HepG2 (cell line): Measurements from ENCODE around the gene MYLK.

Experiments used
- CTCF ChIP-seq: sonication (generic); formaldehyde crosslinking; IDR thresholded peaks from 2 replicates; pipeline ENCODE4 v1.5.0; 2020; ENCODE audit warnings: mild to moderate bottlenecking, missing genetic modification reagents, moderate library complexity
- IRF1 ChIP-seq: sonication (generic); formaldehyde crosslinking; IDR thresholded peaks from 2 replicates; pipeline ENCODE4 v1.4.0; 2020; ENCODE audit warnings: low read depth, mild to moderate bottlenecking, missing genetic modification reagents
- MATR3 ChIP-seq: sonication (generic); formaldehyde crosslinking; IDR thresholded peaks from 2 replicates; pipeline ENCODE4 v1.4.0; 2020; ENCODE audit warnings: missing genetic modification reagents
- NCOA5 ChIP-seq: sonication (generic); formaldehyde crosslinking; IDR thresholded peaks from 2 replicates; pipeline ENCODE4 v1.4.0; 2020; ENCODE audit warnings: missing genetic modification reagents
- POLR2A ChIP-seq, 2 experiments: IDR thresholded peaks; 2 replicates each; pipeline ENCODE4 v1.6.1; 2011; ENCODE audit warnings: low read depth in 2 of 2, low read length in 2 of 2, mild to moderate bottlenecking in 1 of 2, moderate library complexity in 1 of 2; ENCODE audit not compliant: insufficient read depth in 1 of 2
- POLR2AphosphoS5 ChIP-seq: IDR thresholded peaks from 2 replicates; pipeline ENCODE4 v1.6.1; 2012; ENCODE audit warnings: low read depth, low read length
- SRF ChIP-seq: IDR thresholded peaks from 2 replicates; pipeline ENCODE4 v1.6.1; 2011; ENCODE audit warnings: mild to moderate bottlenecking, low read depth, low read length, moderate library complexity
- TCF7 ChIP-seq: sonication (generic); IDR thresholded peaks from 2 replicates; pipeline ENCODE4 v1.6.1; 2016; ENCODE audit warnings: antibody characterized with exemption, low read depth
- ZBTB7A ChIP-seq: sonication (generic); formaldehyde crosslinking; IDR thresholded peaks from 2 replicates; pipeline ENCODE4 v1.8.0; 2022; ENCODE audit warnings: mild to moderate bottlenecking, missing genetic modification reagents
- ZNF564 ChIP-seq: sonication (generic); formaldehyde crosslinking; IDR thresholded peaks from 2 replicates; pipeline ENCODE4 v1.8.1; 2023; ENCODE audit warnings: mild to moderate bottlenecking, missing genetic modification reagents
- ZNF776 ChIP-seq: sonication (generic); formaldehyde crosslinking; IDR thresholded peaks from 2 replicates; pipeline ENCODE4 v1.4.0; 2020; ENCODE audit warnings: mild to moderate bottlenecking, missing genetic modification reagents
- TF ChIP-seq, protein P1 (sequence below), 2 experiments: IDR thresholded peaks; 2 replicates each; pipeline ENCODE4 v1.6.1; 2011 to 2012; ENCODE audit warnings: low read length in 2 of 2, borderline replicate concordance in 1 of 2, low read depth in 1 of 2, mild to moderate bottlenecking in 1 of 2, moderate library complexity in 1 of 2
- TF ChIP-seq, protein P2 (sequence below): sonication (generic); IDR thresholded peaks from 2 replicates; pipeline ENCODE4 v1.6.1; 2016; ENCODE audit warnings: low read depth, borderline replicate concordance

GRCh38 chr3:123759311-123759710 is 124.8 kb downstream of the MYLK start:
- TF ChIP-seq POLR2AphosphoS5: no peak
- no peak for TF ChIP-seq ZNF564 (CRISPR knock-in tag)
- TF ChIP-seq SRF: no peak
- TF ChIP-seq ZBTB7A (CRISPR knock-in tag): no peak
- TF ChIP-seq POLR2A (IDR thresholded peaks at IDR 0.05; ENCODE audit: insufficient read depth in 1 of 2, low read depth in 2 of 2, low read length in 2 of 2): no peak
- TF ChIP-seq, protein P1, sequence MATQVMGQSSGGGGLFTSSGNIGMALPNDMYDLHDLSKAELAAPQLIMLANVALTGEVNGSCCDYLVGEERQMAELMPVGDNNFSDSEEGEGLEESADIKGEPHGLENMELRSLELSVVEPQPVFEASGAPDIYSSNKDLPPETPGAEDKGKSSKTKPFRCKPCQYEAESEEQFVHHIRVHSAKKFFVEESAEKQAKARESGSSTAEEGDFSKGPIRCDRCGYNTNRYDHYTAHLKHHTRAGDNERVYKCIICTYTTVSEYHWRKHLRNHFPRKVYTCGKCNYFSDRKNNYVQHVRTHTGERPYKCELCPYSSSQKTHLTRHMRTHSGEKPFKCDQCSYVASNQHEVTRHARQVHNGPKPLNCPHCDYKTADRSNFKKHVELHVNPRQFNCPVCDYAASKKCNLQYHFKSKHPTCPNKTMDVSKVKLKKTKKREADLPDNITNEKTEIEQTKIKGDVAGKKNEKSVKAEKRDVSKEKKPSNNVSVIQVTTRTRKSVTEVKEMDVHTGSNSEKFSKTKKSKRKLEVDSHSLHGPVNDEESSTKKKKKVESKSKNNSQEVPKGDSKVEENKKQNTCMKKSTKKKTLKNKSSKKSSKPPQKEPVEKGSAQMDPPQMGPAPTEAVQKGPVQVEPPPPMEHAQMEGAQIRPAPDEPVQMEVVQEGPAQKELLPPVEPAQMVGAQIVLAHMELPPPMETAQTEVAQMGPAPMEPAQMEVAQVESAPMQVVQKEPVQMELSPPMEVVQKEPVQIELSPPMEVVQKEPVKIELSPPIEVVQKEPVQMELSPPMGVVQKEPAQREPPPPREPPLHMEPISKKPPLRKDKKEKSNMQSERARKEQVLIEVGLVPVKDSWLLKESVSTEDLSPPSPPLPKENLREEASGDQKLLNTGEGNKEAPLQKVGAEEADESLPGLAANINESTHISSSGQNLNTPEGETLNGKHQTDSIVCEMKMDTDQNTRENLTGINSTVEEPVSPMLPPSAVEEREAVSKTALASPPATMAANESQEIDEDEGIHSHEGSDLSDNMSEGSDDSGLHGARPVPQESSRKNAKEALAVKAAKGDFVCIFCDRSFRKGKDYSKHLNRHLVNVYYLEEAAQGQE (IDR thresholded peaks at IDR 0.05; ENCODE audit: borderline replicate concordance in 1 of 2, low read depth in 1 of 2, low read length in 2 of 2): no peak
- TF ChIP-seq, protein P2, sequence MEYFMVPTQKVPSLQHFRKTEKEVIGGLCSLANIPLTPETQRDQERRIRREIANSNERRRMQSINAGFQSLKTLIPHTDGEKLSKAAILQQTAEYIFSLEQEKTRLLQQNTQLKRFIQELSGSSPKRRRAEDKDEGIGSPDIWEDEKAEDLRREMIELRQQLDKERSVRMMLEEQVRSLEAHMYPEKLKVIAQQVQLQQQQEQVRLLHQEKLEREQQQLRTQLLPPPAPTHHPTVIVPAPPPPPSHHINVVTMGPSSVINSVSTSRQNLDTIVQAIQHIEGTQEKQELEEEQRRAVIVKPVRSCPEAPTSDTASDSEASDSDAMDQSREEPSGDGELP: no peak
- no peak for TF ChIP-seq TCF7
- no peak for TF ChIP-seq CTCF
- no peak for TF ChIP-seq NCOA5
- no peak for TF ChIP-seq IRF1 (CRISPR knock-in tag)
- no peak for TF ChIP-seq ZNF776 (CRISPR knock-in tag)
- TF ChIP-seq MATR3 (CRISPR knock-in tag): no peak
